VCaP (cell line): ENCODE data around the gene LEO1.
"Not testable (repeated sequence)": the region's sequence is repeated elsewhere in the genome, so short reads cannot be mapped to it uniquely, and the experiment has no call there.

Experiments
- H3K27ac ChIP-seq: fragments of 450-650 bp; 2 replicates; pipeline ENCODE4 v1.5.1; 2017
- CTCF ChIP-seq: fragments of 450-650 bp; conservative IDR thresholded peaks from 2 replicates; pipeline ENCODE4 v1.5.1; 2017; ENCODE audit warnings: mild to moderate bottlenecking, moderate library complexity

LEO1 gene

DNA sequence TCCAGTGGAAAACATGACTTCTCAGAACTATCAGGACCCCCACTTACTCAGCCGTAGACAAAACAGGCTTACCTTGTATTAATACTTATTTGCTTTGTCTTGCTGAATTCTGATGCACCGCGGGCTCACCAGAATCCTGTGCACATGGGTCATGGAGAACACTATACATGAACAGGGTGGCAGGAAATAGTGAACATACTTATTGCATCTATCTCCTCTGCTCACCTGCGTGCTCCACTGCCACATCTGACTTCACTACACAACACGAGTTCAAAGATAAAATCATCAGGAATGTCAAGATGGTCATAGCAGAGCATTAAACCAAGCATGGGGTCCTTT, 36.8 kb upstream of the LEO1 start:
- H3K27ac ChIP-seq = peak overlapping the region; percentile 87
- no peak for TF ChIP-seq CTCF

- TF ChIP-seq CTCF = no peak
- no peak overlapping the region for H3K27ac ChIP-seq
Measured at GRCh38 chr15:52006702-52007340, 35.2 kb upstream of the LEO1 start.

DNA sequence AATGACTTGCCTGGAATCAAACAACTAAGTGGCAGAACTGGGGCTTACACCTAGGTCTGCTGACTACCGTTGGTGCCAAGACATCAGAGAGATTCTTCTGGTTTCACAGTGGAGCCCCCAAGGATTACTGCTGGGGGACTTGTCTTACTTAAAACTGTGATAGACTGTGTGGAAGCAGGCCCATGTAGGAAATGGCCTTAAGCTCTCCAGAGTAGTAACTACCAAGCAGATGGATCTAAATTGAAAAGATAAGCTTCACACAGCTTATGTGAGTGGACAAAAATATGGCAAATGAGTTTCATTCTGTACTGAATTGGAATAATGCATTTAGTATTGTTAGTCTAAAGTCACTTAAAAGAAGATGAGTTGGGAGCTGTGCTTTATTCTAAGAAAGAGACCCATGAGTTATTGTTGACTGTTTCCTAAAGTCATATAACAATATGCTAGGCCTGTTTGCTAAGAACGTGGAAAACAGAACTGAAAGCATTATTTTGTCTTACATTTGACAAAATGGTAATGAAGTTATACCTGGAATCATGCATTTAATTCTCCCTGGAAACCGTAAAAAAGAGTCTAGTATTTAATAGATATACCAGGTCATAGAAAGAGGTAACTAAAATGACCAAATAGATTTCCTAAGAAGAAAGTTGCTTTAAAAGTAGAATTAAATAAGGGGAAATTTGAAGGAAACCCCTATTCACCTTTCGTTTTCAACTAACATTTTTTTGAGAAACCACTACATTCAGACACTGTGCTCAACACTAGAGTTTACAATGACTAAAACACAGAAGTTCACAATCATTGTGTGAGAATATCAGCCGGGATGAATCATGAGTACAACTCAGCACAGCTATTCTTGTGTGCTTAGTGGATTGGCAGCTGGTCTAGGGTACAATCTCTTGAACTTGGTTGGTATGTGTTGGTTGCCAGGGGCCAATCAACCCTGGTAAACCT, 34.4 kb upstream of the LEO1 start:
- H3K27ac ChIP-seq = no peak overlapping the region
- no peak for TF ChIP-seq CTCF

DNA sequence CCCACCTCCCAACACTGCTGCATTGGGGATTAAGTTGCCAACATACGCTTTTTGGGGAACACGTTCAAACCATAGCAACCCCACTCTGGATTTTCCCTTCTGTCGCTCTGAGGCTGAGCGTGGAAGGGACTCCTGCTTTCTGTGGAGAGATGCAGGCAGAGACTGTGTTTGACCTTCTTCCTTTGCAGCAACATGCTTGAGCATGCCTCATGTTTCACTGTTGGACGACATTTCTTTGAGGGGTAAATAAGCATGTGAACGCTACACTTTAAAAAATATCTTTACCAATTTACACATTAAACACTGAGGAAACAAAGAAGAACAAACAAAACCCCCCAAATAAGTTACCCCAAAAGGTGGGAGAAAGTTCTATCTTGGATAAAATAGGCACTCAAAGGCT, 33.2 kb upstream of the LEO1 start:
- no peak overlapping the region for H3K27ac ChIP-seq
- no peak for TF ChIP-seq CTCF

- TF ChIP-seq CTCF = no peak
- H3K27ac ChIP-seq = no peak overlapping the region
Measured at GRCh38 chr15:52003710-52004109, 32.1 kb upstream of the LEO1 start.

DNA sequence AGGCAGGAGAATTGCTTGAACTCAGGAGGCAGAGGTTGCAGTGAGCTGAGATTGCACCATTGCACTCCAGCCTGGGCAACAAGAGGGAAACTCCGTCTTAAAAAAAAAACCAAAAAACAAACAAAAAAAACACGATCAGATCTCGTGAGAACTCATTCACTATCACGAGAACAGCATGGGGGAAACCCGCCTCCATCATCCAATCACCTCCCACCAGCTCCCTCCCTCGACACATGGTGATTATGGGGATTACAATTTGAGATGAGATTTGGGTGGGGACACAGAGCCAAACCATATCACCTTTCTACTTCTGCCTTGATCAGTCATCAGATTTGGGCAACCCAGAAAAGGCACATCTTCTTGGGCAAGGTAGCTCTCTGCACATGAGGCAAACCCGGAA, 31.5 kb upstream of the LEO1 start:
- not testable (repeated sequence) for H3K27ac ChIP-seq

DNA sequence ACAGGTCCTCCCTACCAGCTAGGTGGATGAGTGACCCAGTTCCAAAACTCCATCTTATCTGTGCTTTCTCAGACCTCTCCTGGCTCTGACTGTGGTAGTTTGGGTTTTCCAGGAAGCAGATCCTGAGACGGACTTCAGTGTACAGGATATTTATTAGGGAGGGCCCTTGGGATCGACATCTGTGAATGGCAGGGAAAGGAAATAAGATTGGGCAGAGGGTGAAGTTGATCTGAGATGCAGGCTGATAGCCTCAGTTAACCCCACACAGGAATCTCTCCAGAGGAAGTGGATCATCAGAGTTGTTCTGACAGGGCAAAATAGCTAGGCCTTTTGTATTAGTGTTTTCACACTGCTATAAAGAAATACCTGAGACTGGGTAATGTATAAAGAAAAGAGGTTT, 30.8 kb upstream of the LEO1 start:
- H3K27ac ChIP-seq = peak overlapping the region; percentile 13; the same call in 1 of the 2 replicates
- TF ChIP-seq CTCF = no peak

DNA sequence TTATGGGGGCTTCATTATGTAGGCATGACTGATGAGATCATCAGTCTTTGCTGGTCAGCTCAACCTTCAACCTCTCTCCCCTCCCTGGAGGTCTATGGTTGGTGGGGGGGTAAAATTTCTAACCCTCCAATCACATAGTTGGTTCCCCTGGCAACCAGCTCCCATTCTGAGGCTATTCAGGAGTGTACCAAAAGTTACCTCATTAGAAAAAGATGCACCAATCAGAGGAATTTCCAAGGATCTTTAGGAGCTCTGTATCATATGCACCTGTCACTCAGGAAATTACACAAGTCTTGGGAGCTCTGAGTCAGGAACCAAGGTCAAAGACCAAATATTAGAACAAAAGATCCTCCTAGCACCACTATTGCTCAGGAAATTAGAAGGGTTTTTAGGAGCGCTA, 21.4 kb upstream of the LEO1 start:
- H3K27ac ChIP-seq = no peak overlapping the region; the same call in 1 of the 2 replicates
- no peak for TF ChIP-seq CTCF
